ENCODE measurements around the gene CD58.
"Not testable (repeated sequence)": the region's sequence is repeated elsewhere in the genome, so short reads cannot be mapped to it uniquely, and the experiment has no call there.

The CD58 gene

DNA sequence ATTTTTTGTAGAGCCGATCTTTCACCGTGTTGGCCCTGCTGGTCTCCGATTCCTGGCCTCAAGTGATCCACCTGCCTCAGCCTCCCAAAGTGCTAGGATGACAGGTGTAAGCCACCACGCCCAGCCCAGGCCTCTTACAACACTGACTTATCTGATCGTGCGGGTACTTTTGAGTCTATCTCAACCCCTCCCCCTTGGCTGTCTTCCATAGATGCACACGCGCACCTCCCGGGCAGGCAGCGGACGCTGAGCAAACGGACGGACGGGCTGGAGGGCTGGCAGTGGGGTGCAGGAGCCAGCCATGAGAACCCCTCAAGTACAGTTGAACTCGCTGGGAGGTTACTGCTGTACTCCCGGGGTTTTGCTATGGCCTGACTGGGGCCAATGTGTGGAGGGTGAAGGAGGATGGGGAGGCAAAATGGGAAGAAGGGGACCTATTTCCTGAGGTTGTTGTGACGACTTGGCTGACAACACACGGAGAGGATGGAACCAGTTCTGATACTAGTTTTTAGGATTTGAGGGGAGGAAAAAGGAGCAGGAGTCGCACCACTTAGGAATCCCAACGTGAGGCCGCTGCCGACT lies 959 bp downstream of the CD58 start:
- DNase-seq, result no peak

DNA sequence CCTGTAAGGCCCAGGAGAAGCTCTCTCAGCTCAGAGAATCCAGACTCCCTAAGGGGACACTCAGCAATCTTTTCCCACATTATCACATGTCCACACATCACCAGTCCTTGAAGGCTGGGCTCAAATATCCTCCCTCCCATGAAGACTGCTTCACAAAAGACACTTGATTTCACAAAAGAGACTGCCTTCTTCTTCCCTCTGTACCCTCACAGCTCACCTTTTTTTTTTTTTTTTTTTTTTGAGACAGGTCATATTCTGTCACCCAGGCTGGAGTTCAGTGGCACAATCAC lies 1.5 kb downstream of the CD58 start:
- DNase-seq, result no peak

DNA sequence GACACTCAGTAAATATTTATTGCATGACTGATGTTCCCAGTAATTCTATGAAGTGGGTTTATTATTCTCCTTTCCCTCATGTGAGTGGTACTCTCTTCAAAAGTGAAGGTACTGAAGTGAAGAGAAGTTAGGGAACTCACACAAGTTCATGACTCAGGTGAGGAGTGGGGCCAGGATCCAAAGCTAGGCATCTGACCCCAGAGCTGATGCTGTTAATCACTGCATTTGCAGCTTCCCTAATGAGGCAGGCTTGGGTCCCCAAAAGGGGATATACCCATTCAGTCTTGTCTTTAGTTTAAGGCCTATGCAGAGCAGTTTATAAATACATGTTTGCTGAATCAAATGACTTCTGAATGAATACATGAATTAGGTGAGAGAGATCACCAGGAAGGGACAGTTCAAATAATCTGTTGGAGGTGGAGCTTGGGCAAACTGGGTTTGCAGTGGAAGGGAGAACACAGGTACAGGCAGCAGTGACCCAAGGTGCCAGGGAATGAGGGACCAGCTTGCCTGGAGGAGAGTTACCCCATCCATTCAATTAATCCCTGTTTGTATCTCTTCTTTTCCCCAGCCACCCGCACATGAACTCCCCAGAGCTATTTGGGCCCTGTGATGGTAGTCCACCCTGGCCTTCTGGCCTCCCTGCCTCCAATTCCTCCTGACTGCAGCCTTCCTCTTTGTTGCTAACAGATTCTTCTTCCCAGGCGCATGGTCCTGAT lies 2.0 kb downstream of the CD58 start:
- no peak for DNase-seq

DNA sequence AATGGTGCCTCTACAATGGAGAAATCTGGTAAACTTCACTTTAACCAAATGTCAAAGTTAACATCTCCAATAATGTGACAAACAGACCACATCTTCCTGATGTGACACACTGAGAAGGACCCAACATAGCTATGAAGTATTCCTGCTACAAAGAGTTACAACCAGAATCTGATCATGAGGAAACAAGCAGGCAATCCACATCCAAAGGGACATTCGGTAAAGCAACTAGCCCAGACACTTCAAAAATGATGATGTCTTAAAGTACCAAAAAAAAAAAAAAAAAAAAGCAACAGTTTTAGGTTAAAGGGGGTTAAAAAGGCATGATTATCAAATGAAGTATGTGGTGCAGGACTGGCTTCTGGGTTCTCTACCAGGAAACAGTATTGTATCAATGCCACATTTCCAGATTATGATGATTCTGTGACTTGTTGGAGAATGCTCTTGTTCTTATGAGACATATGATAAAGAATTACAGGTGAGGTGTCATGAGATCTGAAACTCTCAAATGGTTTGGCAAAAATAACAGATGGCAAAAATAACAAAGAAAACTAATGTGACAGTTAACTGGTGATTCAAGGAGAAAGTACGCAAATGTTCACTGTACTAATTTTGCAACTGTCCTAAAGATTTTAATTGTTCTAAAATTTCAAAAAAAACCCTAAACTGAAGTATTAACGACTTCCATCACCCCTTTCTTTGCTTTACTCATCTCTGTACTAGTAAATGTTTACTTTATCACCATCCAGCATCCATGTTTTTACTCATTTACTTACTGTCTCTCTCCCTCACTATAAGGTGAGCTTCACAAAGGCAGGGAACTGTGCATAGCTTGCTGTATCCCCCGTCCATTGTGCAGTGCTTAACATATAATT lies 2.8 kb downstream of the CD58 start:
- DNase-seq, result no peak

DNA sequence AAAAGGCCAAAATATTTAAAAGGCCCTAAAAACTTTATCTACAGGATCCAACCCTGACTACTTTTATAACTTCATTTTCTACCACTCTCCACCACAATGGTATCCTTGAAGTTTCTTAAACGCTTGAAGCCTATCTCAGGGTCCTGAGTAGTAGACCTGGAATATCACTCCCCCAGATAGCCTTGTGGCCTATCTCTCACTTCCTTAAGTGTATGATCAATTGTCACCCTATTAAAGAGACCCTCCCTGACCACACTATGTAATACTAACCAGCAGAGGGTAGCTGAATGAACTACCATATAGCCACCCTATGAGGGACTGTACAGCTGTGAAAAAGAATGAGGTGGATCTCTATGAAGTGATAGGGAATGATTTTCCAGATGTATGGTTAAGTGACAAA lies 5.6 kb downstream of the CD58 start:
- DNase-seq, result no peak

DNA sequence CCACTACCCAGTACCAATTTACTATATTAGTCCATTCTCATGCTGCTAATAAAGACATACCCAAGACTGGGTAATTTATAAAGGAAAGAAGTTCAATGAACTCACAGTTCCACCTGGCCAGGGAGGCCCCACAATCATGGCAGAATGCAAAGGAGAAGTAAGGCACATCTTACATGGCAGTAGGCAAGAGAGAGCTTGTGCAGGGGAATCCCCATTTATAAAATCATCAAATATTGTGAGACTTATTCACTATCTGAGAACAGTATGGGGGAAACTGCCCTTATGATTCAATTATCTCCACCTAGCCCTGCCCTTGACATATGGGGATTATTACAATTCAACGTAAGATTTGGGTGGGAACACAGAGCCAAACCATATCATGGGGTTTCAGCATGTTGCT lies 6.4 kb downstream of the CD58 start:
- DNase-seq, result no peak

DNA sequence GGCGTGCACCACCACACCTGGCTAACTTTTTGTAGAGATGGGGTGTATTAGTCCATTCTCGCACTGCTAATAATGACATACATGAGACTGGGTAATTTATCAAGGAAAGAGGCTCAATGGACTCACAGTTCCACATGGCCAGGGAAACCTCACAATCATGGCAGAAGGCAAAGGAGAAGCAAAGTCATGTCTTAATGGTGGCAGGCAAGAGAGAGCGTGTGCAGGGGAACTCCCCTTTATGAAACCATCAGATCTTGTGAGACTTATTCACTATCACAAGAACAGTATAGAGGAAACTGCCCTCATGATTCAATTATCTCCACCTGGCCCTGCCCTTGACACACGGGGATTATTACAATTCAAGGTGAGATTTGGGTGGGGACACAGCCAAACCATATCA lies 8.4 kb downstream of the CD58 start:
- DNase-seq, result not testable (repeated sequence)

DNA sequence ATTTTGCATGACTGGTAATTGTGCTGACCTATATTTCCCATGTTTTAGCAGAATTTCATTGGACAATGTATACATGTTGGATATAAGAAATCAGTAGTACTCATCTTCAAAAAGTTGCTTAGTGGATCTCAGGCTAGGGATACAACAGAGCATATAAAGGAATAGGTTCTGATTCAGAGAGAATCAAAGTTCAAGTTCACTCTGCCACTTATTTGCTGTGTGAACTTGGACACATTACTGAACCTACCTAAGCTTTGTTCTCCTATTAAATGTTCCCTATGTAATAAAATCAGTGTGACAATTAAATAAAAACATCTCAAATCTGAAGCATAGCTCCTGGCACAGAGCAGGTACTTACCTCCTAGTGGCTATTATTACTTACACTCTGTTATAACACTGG lies 9.3 kb downstream of the CD58 start:
- DNase-seq, result no peak

DNA sequence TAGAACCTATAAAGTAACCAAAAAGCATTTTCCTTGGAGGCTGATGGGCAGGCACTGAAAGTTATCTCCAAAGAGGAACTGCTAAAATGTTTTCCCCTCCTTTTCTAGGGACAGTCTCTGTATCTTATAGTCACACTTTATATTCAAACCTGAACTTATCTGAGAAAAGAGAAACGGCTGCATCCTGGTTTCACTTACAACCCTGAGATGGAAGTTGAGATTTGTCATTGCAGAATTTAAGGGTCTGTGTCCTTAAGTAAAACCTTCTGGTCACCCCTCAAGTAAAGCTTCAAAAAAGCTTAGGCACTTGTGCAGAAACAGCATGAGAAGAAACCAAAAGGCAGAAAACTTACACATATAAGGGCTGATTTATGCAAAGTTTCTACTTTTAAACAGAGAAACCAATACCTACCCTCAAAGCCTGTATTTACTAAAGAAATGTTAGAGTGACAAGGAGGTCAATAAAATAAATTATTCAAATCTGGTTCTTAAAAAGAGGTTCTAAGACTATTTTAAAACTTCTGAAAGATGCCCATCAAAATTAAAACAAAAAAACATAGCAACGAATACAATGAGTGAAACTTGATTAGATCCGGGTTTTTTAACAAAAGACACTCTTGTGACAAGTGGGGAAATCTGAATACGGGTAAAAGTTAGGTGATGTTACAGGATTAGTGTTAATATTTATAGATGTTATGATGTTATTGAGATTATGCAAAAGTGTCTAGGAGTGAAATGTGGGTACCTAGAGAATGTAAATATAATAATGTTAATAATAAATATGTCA lies 9.9 kb downstream of the CD58 start:
- DNase-seq, result no peak

DNA sequence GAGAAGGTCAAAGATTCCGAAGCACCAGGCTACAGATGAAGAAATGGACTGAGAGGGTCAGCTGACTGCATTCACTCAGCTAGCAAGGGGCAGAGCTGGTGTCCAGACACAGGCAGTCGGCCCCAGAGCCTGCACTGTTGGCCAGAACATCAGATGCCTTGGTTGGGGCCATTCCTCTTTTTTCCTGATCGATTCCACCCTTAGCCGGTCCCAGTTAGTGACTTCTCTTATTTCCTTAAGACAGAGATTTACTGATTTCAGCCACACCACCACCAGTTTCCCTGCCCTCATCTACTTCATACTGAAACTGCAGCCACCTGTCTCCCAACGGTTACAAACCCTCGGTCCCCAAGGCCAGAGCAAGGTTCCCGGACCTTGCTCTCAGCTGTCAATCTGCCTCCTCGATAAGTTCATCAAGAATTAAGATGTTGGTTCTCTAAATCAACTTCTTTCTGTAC lies 11.5 kb downstream of the CD58 start:
- DNase-seq, result no peak

DNA sequence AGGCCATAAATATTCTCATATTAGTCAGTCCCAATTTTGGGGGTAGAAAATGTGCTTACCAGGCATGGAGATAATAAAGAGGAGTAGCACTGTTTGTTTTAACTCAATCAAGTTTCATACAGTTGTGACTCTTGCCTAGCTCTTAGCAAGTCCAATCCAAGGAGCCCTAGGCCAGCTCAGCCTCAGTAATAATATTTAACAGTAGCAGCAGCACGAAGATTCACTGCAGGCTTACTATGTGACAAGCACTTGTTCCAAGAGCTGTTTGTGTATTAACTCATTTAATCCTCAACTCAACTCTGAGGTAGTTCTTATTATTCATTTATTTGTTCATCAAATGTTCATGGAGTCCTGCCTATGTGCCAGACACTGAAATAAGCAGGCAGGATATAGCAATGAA lies 12.3 kb downstream of the CD58 start:
- no peak for DNase-seq

DNA sequence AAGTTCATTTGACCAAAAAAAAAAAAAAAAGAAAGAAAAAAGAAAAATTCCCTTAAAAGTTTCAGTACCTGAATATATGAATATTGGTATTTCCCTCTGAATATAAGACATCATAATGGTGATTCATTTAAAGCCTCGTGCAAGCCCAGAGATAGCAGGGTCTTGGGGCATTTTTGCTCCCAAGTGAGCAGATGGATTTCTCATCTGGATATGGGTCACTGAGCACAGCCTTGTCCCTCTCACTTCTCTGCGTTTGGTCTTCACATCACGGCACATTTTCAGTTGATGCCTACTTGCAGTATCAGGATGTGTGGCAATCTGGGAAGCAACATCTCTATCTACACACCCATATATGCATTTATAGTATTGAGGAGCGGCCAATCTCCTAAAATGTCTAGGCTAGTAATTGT lies 12.7 kb downstream of the CD58 start:
- DNase-seq, result no peak

DNA sequence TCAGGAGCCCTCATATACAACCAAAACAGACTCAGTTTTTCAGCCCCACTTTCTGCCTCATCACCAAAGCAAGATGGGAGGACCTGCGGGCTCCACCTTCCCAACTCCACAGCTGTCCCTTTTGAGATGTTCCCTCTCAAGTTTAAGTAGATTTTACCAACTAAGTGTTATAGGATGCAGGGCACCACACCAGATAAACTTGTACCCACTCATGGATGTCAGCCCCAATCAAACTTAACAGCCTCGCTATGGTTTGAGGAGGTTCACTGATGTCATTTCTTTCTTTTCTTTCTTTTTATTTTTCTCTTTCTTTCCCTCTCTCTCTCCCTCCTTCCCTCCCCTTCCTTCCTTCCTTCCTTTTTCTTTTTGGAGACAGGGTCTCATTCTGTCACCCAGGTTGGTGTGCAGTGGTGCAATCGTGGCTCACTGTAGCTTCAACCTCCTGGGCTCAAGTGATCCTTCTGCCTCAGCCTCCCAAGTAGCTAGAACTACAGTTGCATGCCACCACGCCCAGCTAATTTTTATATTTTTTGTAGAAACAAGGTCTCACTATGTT lies 13.4 kb downstream of the CD58 start:
- DNase-seq, result no peak

DNA sequence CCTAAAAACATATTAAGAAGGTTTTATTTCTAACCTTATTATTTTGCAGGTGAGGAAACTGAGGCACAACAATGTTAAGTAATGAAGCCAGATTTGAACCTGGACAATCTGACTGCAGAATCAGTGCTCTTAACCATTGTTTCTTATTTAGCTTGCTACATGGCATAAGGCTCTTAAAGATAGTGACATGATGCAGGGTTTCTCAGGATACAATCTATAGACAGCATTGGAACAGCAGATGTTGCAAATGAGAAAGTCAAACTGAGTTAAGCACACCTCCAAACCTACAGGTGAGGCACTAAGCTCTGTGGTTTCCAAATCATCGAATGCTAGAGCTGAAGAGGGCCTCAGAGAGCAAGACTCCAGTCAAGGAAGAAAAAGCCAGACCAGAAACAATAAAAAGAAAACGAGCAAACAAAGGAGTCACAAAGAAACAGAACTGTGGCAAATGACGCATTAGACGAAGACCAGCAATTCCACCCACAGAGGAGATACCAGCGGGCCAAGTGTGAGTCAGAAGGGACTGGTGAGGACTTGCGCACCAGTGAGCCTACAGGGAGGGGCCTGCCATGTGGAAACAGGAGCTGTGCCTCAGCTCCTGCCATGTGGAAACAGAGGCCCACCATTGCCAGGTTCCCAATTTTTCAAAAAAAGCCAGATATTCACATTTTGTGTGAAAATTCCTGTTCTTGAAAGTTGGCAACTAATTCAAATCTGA lies 14.4 kb downstream of the CD58 start:
- DNase-seq, result peak; percentile 85

DNA sequence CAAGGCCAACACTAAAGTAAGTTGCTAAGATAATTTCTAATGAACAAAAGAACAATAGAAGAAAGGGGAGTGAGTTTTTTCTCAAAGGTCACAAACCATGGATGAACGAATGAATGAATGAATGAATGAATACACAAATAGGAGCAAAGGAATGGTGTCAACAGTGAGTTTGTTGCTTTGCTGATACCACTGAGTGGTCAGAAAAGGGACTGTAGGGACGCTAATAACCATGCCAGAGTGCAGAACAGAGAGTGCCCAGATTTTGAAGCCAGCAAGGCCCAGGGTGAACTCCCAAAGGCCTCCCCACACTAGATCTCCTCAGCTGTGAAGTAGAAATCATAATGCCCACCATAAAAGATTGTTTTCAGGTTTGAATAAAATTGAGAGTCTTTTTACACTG lies 15.9 kb downstream of the CD58 start:
- DNase-seq, result no peak

DNA sequence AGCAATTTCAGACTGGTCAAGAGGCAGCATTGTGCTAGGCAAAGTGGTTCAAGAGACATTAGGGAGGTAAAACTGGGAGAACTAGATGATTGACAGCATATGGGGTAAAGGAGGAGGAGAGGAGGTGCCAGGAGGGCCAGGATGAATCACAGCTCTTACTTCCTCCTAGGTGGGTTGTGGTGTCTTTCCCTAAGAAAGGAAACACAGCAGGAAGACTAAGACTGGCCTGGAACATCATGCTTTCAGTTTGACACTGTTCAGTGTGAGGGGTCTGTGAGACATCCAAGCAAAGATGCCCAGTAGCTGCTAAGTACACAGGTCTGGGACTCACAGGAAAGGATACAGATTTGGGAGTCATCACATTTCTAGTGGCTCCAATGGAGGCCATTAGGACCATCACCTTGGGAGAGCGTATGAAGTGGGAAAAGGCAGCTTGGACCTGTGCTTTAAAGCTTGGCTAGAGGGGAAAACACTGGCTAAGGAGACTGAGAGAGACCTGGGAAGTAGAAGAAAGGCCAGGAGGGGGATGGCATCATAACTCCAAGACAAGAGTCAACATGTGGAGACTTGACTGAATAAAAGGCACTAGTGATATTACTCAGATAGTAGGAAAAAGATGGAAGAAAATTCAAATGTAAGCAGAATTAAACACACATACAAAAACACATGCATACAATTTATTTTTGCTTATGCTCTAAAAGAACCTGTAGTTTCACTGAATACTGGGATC lies 17.3 kb downstream of the CD58 start:
- no peak for DNase-seq

DNA sequence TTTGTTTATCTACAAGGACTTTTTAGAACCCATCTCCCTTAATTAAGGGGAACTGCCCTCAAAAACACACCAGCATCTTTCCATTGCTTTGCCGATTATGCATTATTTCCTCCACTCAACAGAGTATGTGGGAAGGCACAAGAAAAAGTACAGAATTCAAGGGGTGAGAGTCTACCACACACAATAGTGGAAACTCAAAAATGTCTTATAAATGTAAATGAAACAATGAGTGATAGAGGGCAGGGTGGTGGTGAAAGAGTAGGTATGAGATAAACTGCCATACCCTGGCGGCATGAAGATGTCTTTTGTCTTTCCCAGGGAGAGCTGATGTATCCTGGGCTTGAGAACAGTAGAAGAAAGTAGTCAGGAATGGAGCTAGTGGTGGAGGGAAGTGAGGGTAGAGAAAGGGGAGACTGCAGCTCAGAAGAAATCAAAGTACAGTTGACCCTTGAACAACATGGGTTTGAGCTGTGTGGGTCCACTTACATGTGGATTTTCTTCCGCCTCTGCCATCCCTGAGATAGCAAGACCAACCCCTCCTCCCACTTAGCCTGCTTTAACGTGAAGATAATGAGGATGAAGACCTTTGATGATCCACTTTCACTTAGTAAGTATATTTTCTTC lies 24.4 kb downstream of the CD58 start:
- no peak for DNase-seq

DNA sequence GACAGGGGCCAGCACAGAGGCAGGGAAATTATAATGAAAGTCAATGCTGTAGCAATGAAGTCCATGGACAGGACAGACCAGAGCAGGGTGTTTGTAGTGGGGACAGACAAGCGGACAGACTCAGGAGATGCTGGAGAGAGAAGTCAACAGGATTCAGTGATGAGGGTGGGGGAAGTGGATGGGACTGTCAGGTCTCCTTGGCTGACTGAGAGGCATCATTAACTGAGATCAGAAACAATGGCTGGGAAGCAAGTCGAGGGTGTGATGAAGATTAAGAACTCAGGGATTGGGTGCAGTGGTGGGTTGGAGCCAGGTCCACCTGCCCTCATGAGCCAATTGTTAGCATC lies 25.5 kb downstream of the CD58 start:
- DNase-seq, result no peak

DNA sequence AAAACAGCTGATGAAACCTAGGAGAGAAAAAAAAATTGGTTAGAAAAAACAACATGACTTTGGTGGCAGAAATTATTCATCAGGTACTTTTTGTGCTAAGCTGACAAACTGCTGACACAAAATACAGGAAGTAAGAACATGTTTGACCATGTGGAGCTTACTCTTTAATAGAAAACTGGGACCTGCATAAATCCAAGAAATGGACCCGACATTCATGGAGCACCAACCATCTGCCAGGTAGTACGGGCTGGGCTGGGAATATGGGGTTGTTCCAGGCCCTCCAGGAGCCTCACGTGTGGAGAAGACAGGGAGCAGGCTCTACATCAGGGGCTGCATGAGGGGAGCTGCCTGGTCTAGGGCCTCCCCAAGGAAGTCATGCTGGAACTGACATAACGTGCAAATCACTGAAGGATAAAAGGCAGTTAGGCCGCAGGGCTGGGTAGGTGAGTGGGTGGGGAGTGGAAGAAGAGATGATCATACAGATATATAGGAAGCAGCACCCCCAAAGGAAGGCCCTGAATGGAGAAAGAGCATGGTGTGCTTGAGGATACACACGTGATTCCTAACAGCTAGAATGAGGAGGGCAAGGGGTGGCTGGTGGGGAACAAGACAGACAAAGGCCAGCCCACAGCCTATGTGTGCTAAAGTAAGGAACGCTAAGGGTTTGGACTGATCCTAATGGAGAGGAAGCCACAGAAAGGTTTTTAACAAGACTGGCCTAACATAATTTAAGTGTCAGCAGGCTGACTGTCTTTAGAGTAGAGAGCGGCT lies 26.1 kb downstream of the CD58 start:
- no peak for DNase-seq

DNA sequence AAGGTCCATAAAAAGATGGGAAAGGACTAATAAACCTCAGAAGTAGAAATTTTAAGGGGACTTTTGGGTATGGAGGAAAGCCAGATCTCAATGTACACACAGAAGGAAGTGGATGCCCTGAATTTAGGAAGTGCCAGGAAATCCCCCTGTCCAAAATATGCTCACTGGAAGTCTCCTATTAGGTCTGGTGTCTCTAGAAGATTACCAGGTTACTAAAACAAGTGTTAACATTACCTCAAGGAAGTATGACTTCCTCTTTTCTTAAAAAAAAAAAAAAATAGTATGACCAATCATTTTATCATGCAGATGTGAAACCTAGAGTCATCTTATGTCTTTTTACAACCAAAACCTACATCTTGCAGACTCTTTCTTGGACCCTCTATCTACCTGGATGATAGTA lies 30.7 kb downstream of the CD58 start:
- DNase-seq, result peak; percentile 71

DNA sequence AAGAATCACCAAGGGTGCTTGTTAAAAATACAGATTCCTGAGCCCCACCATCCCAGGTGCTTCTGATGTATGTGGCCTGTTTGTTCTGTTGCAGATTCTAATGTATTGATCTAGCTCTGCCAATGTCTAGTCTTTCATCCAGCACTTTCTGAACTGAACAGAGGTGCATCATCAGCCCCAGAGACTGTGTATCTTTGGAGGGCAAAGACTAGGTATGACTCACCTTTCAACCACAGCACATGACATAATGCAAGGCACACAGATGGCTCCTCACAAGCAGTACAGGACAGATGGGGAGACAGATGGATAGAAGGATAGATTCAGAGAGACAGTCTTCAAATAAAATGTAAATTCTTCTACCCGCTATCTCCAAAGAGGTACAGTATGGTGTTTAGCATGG lies 32.3 kb downstream of the CD58 start:
- no peak for DNase-seq

All from MV-4-11 (cell line).